Astrocyte (in vitro differentiated cells and primary cell): ENCODE results near the gene RTL1.

Experiments
- CTCF ChIP-seq: IDR thresholded peaks from 2 replicates; pipeline ENCODE4 v1.5.1; 2011; ENCODE audit warnings: low read depth, mild to moderate bottlenecking, inconsistent platforms, low read length, moderate library complexity; ENCODE audit not compliant: insufficient read depth
- EZH2 ChIP-seq: IDR thresholded peaks from 2 replicates; pipeline ENCODE4 v1.6.1; 2012; ENCODE audit warnings: mild to moderate bottlenecking, low read length, inconsistent platforms; ENCODE audit not compliant: insufficient read depth

DNA sequence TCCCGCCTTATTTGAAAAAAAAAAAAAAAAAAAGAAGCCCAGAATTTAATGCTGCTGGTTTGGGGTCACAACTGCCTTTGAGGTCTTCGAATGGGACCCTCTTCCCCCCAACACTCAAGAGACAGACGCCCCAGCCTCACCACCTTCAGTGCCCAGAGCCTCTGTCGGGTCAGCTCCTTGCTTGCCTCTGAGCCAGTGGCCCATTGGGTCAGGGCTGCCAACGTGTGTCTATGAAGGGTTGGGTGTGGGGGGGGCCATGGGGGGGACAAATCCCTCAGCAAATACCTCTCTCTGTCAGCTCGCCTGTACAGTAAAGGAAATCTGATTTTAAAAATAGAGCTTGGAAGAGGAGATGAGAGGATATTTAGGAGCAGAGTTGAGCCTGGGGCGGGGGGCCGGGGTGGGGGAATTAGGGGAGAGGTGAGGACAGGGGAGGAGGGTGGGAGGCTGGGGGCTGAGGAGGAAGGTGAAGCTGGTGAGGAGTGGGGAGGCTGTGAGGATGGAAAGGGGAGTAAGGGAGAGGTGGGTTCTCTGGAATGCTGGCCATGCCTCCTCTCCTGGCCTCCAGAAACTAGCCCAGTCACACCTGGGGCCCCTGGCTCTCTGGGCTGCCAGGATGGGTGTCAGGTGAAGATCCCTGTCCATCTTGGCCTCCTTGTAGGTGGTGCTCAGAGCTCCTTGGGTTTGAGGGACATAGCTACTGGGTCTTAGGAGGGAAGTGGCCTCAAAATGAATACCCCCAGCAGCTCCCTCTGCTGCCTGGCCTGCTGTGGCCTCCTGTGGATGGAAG, 13.3 kb downstream of the RTL1 start:
- TF ChIP-seq EZH2 (no peak), CTCF (no peak)
